Measurements from ENCODE around the gene TRDMT1.

The TRDMT1 gene

GRCh38 chr10:17157024-17157423 is 44.4 kb downstream of the TRDMT1 start:
- TF ChIP-seq CTCF (IDR thresholded peaks at IDR 0.05; ENCODE audit: extremely low read depth, insufficient read depth, missing control alignments) = no peak
- DNase-seq (ENCODE audit: low spot score) = no peak
- in situ Hi-C loops (cut with MboI; ENCODE audit: low pct_unique_long_range_greater_than_20kb, low sequenced_read_pairs, unreplicated experiment) = no loop called here

GRCh38 chr10:17155826-17156225 is 45.6 kb downstream of the TRDMT1 start:
- DNase-seq (ENCODE audit: low spot score) = no peak
- TF ChIP-seq CTCF (IDR thresholded peaks at IDR 0.05; ENCODE audit: extremely low read depth, insufficient read depth, missing control alignments) = no peak
- in situ Hi-C loops (cut with MboI; ENCODE audit: low pct_unique_long_range_greater_than_20kb, low sequenced_read_pairs, unreplicated experiment) = no loop called here

GRCh38 chr10:17154116-17154515 is 47.4 kb downstream of the TRDMT1 start:
- no peak for DNase-seq (ENCODE audit: low spot score)
- in situ Hi-C loops (cut with MboI; ENCODE audit: low pct_unique_long_range_greater_than_20kb, low sequenced_read_pairs, unreplicated experiment) = no loop called here
- no peak for TF ChIP-seq CTCF (IDR thresholded peaks at IDR 0.05; ENCODE audit: extremely low read depth, insufficient read depth, missing control alignments)

GRCh38 chr10:17153321-17153720 is 48.2 kb downstream of the TRDMT1 start:
- in situ Hi-C loops (cut with MboI; ENCODE audit: low pct_unique_long_range_greater_than_20kb, low sequenced_read_pairs, unreplicated experiment) = no loop called here
- TF ChIP-seq CTCF (IDR thresholded peaks at IDR 0.05; ENCODE audit: extremely low read depth, insufficient read depth, missing control alignments) = no peak

GRCh38 chr10:17151716-17152115 is 49.8 kb downstream of the TRDMT1 start:
- no peak for TF ChIP-seq CTCF (IDR thresholded peaks at IDR 0.05; ENCODE audit: extremely low read depth, insufficient read depth, missing control alignments)
- in situ Hi-C loops (cut with MboI; ENCODE audit: low pct_unique_long_range_greater_than_20kb, low sequenced_read_pairs, unreplicated experiment) = no loop called here
- DNase-seq (ENCODE audit: low spot score) = no peak

More at GRCh38 chr10:17153321-17153720, 48.2 kb downstream of the TRDMT1 start:
- no peak for DNase-seq (ENCODE audit: low spot score)

GRCh38 chr10:17147884-17148489 is 53.5 kb downstream of the TRDMT1 start:
- in situ Hi-C loops (cut with MboI; ENCODE audit: low pct_unique_long_range_greater_than_20kb, low sequenced_read_pairs, unreplicated experiment) = no loop called here
- DNase-seq (ENCODE audit: low spot score) = no peak
- no peak for TF ChIP-seq CTCF (IDR thresholded peaks at IDR 0.05; ENCODE audit: extremely low read depth, insufficient read depth, missing control alignments)

Measured in GM13977 (cell line).